IMR-90 (cell line): ENCODE results near the gene FMN2. TPM values are rescaled to one million over a fixed set of nuclear protein-coding genes. Genes with fewer than 3 reads are reported as not detected.

Source experiments
- ATAC-seq: fragments of 200-7000 bp; cut with Tn5 transposase; 2 replicates; pipeline ENCODE4 v1.9.1; 2020; ENCODE audit warnings: low read depth, mild to moderate bottlenecking, moderate library complexity
- BruUV-seq: library from RNA; stranded (reverse); fragments of 400-500 nt; replicated peaks from 2 replicates; lab custom pipeline; 2021; lab: Mats Ljungman, UMichigan
- CTCF ChIA-PET: fragments of 300-600 bp; formaldehyde crosslinking; extraction: SDS; loops from one replicate; lab custom pipeline; 2021; ENCODE audit warnings: antibody characterized with exemption; lab: Yijun Ruan, JAX
- POLR2A ChIA-PET: fragments of 300-600 bp; sonication (Branson Sonifier 250); formaldehyde crosslinking; loops from one replicate; lab custom pipeline; 2022; ENCODE audit warnings: antibody characterized with exemption; ENCODE audit not compliant: unreplicated experiment; lab: Charles Lee
- DNase-seq: peaks from one replicate; pipeline ENCODE4 v3.0.0; 2013
- H2AFZ ChIP-seq: replicated peaks from 2 replicates; pipeline ENCODE3; 2013; ENCODE audit warnings: low read length, mild to moderate bottlenecking; ENCODE audit not compliant: poor library complexity
- H2AK5ac ChIP-seq: 2 replicates; pipeline ENCODE4 v1.6.1; 2013; ENCODE audit warnings: low read depth, low read length, inconsistent platforms
- H2AK9ac ChIP-seq: replicated peaks from 2 replicates; pipeline ENCODE3; 2013; ENCODE audit warnings: mild to moderate bottlenecking, low read depth, low read length, moderate library complexity; ENCODE audit not compliant: poor library complexity
- H2BK120ac ChIP-seq: 2 replicates; pipeline ENCODE4 v1.6.1; 2013; ENCODE audit warnings: low read depth, low read length, inconsistent platforms
- H2BK15ac ChIP-seq: 3 replicates; pipeline ENCODE4 v1.6.1; 2013; ENCODE audit warnings: low read depth, low read length, inconsistent platforms
- H2BK20ac ChIP-seq: 2 replicates; pipeline ENCODE4 v1.6.1; 2013; ENCODE audit warnings: low read depth, mild to moderate bottlenecking, inconsistent platforms, low read length, moderate library complexity
- H2BK5ac ChIP-seq: 2 replicates; pipeline ENCODE4 v1.6.1; 2013; ENCODE audit warnings: mild to moderate bottlenecking, low read depth, low read length, inconsistent platforms; ENCODE audit not compliant: poor library complexity, severe bottlenecking
- H3K14ac ChIP-seq: replicated peaks from 2 replicates; pipeline ENCODE4 v1.6.1; 2013; ENCODE audit warnings: low read depth, low read length, inconsistent platforms
- H3K18ac ChIP-seq: 2 replicates; pipeline ENCODE4 v1.6.1; 2013; ENCODE audit warnings: low read depth, low read length, control low read depth
- H3K23ac ChIP-seq: 2 replicates; pipeline ENCODE4 v1.6.1; 2013; ENCODE audit warnings: low read depth, low read length, inconsistent platforms
- H3K27ac ChIP-seq: 2 replicates; pipeline ENCODE4 v1.5.1; 2013; ENCODE audit warnings: mild to moderate bottlenecking, control low read depth, low read length; ENCODE audit not compliant: insufficient read depth
- H3K27me3 ChIP-seq: 2 replicates; pipeline ENCODE4 v1.6.1; 2013; ENCODE audit warnings: low read length; ENCODE audit not compliant: control insufficient read depth, insufficient read depth
- H3K36me3 ChIP-seq: 2 replicates; pipeline ENCODE4 v1.6.1; 2013; ENCODE audit warnings: low read length, mixed read lengths; ENCODE audit not compliant: control insufficient read depth, insufficient read depth
- H3K4ac ChIP-seq: 2 replicates; pipeline ENCODE4 v1.6.1; 2013; ENCODE audit warnings: low read depth, low read length, inconsistent platforms
- H3K4me1 ChIP-seq: 2 replicates; pipeline ENCODE4 v1.6.1; 2013; ENCODE audit warnings: low read length, mixed read lengths; ENCODE audit not compliant: control insufficient read depth, insufficient read depth
- H3K4me2 ChIP-seq: 2 replicates; pipeline ENCODE4 v1.6.1; 2013; ENCODE audit warnings: low read depth, mild to moderate bottlenecking, control low read depth, low read length, moderate library complexity
- H3K4me3 ChIP-seq: 2 replicates; pipeline ENCODE4 v1.5.1; 2013; ENCODE audit warnings: low read depth, mild to moderate bottlenecking, control low read depth, low read length, moderate library complexity; ENCODE audit not compliant: insufficient read depth
- H3K56ac ChIP-seq: 2 replicates; pipeline ENCODE4 v1.6.1; 2013; ENCODE audit warnings: low read length, inconsistent platforms; ENCODE audit not compliant: insufficient read depth; ENCODE audit errors: extremely low read depth
- H3K79me1 ChIP-seq, 2 experiments: 2 replicates each; pipeline ENCODE4 v1.6.1; 2013; ENCODE audit warnings: low read length in 2 of 2, inconsistent platforms in 1 of 2, low read depth in 1 of 2
- H3K9ac ChIP-seq: 2 replicates; pipeline ENCODE4 v1.6.1; 2013; ENCODE audit warnings: low read depth, low read length, control low read depth
- H3K9me1 ChIP-seq: 2 replicates; pipeline ENCODE4 v1.6.1; 2013; ENCODE audit warnings: low read length, inconsistent platforms; ENCODE audit not compliant: insufficient read depth
- H3K9me3 ChIP-seq: 2 replicates; pipeline ENCODE4 v1.6.1; 2013; ENCODE audit warnings: low read length; ENCODE audit not compliant: control insufficient read depth, insufficient read depth
- H4K20me1 ChIP-seq: 2 replicates; pipeline ENCODE4 v1.6.1; 2013; ENCODE audit warnings: low read length, inconsistent platforms; ENCODE audit not compliant: insufficient read depth
- H4K5ac ChIP-seq: 2 replicates; pipeline ENCODE4 v1.6.1; 2013; ENCODE audit warnings: mild to moderate bottlenecking, low read depth, low read length, control low read depth
- H4K8ac ChIP-seq, 2 experiments: 2 replicates each; pipeline ENCODE4 v1.6.1; 2013; ENCODE audit warnings: low read depth in 2 of 2, low read length in 2 of 2, control low read depth in 1 of 2, inconsistent platforms in 1 of 2
- H4K91ac ChIP-seq: 2 replicates; pipeline ENCODE4 v1.6.1; 2013; ENCODE audit warnings: low read depth, low read length, inconsistent platforms; ENCODE audit not compliant: insufficient read depth
- BHLHE40 ChIP-seq: fragments of 150-350 bp; IDR thresholded peaks from 2 replicates; pipeline ENCODE4 v1.6.1; 2016; ENCODE audit warnings: mild to moderate bottlenecking, low read depth, low read length
- CEBPB ChIP-seq: IDR thresholded peaks from 2 replicates; pipeline ENCODE4 v1.6.1; 2012; ENCODE audit warnings: low read depth, low read length, improper control_type of control experiment
- CHD1 ChIP-seq: IDR thresholded peaks from 2 replicates; pipeline ENCODE4 v1.6.1; 2012; ENCODE audit warnings: low read depth, low read length, improper control_type of control experiment
- FOS ChIP-seq: fragments of 150-350 bp; IDR thresholded peaks from 2 replicates; pipeline ENCODE4 v1.6.1; 2016; ENCODE audit warnings: low read depth, low read length
- MAFK ChIP-seq: IDR thresholded peaks from 2 replicates; pipeline ENCODE4 v1.6.1; 2012; ENCODE audit warnings: low read depth, low read length, improper control_type of control experiment
- MAZ ChIP-seq: IDR thresholded peaks from 2 replicates; pipeline ENCODE4 v1.6.1; 2012; ENCODE audit warnings: low read depth, mild to moderate bottlenecking, low read length, improper control_type of control experiment, moderate library complexity, borderline replicate concordance
- MXI1 ChIP-seq: IDR thresholded peaks from 2 replicates; pipeline ENCODE4 v1.6.1; 2012; ENCODE audit warnings: low read depth, mild to moderate bottlenecking, low read length, moderate library complexity, borderline replicate concordance
- NFE2L2 ChIP-seq: fragments of 150-350 bp; IDR thresholded peaks from 2 replicates; pipeline ENCODE4 v1.6.1; 2016; ENCODE audit warnings: low read depth, mild to moderate bottlenecking, low read length
- POLR2A ChIP-seq: IDR thresholded peaks from 2 replicates; pipeline ENCODE4 v1.6.1; 2012; ENCODE audit warnings: mild to moderate bottlenecking, low read depth, low read length
- RAD21 ChIP-seq: IDR thresholded peaks from 2 replicates; pipeline ENCODE4 v1.6.1; 2012; ENCODE audit warnings: low read length, improper control_type of control experiment
- RCOR1 ChIP-seq: IDR thresholded peaks from 2 replicates; pipeline ENCODE4 v1.6.1; 2012; ENCODE audit warnings: mild to moderate bottlenecking, low read length, improper control_type of control experiment; ENCODE audit not compliant: insufficient replicate concordance
- RFX5 ChIP-seq: IDR thresholded peaks from 2 replicates; pipeline ENCODE4 v1.8.0; 2012; ENCODE audit warnings: low read depth, mild to moderate bottlenecking, low read length, moderate library complexity
- SMC3 ChIP-seq: fragments of 150-350 bp; IDR thresholded peaks from 2 replicates; pipeline ENCODE4 v1.6.1; 2016; ENCODE audit warnings: low read depth, mild to moderate bottlenecking, antibody characterized with exemption, low read length, moderate library complexity
- USF2 ChIP-seq: fragments of 150-350 bp; IDR thresholded peaks from 2 replicates; pipeline ENCODE4 v1.6.1; 2017; ENCODE audit warnings: mild to moderate bottlenecking, antibody characterized with exemption, low read length, low read depth
- dilution Hi-C: fragments of 300-500 bp; cut with HindIII; formaldehyde crosslinking; loops from one replicate; pipeline ENCODE4 v1.14.3; 2018; ENCODE audit warnings: low sequenced_read_pairs; ENCODE audit not compliant: unreplicated experiment
- in situ Hi-C: fragments of 300-500 bp; cut with MboI; formaldehyde crosslinking; loops from 3 replicates; pipeline ENCODE4 v1.14.3; 2019; ENCODE audit warnings: low sequenced_read_pairs, inconsistent platforms, mixed read lengths
- intact Hi-C: fragments of 100-400 bp; cut with micrococcal nuclease; formaldehyde crosslinking; loops from 2 replicates; pipeline ENCODE4 v1.10.0; 2022
- polyA plus RNA-seq, 3 experiments: library from polyadenylated mRNA; depleted of rRNA; stranded (reverse); fragments of >200 nt; gene quantifications; 2 replicates each; pipeline ENCODE4 v1.2.3, GENCODE V29; 2012; ENCODE audit warnings: low replicate concordance in 1 of 3
- total RNA-seq: library from RNA; depleted of rRNA; stranded (reverse); fragments of >200 nt; gene quantifications from 2 replicates; pipeline ENCODE4 v1.2.3, GENCODE V29; 2012
- TF ChIP-seq, protein P1 (sequence below): fragments of 150-350 bp; IDR thresholded peaks from 2 replicates; pipeline ENCODE4 v1.6.1; 2016; ENCODE audit warnings: low read depth, mild to moderate bottlenecking, low read length, moderate library complexity, borderline replicate concordance

Gene FMN2
- total and polyA plus RNA-seq, 2 of the 4 experiments (the other 2 are of a cell fraction): 29.0 to 35.8 TPM

DNA sequence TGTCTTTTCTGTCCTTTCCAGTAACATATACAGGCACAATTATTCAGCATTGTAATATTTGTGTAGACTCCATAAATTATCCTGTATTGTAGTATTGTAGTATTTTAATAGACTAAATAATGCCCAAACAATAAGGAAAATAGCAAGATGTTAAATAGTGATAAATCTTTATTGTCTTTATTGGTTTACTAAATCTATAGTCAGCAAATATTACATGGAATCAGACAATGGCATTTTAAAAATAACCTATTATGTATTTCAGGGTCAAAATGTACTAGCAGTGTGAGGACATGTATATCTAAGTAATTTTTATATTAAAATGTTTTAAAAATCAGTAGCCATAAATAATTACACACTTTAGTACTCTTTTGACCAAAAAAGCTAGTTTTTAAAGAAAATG lies 317.9 kb downstream of the FMN2 start:
- dilution Hi-C loops: no loop called here
- Histone ChIP-seq H3K4me2 (no peak overlapping the region), H4K91ac (no peak overlapping the region), H2BK15ac (no peak overlapping the region), H3K4ac (no peak overlapping the region), H2BK5ac (no peak overlapping the region), H3K56ac (no peak overlapping the region), H3K9me1 (peaks cover 6% of the 10 kb centered on the region), H4K20me1 (no peaks in the 10 kb centered on the region), H4K5ac (no peak overlapping the region), H3K79me1 (peaks cover 11 to 29% of the 10 kb centered on the region in 2 experiments; a peak in 3 of 4 replicates), H3K4me3 (no peak overlapping the region), H3K9ac (no peak overlapping the region), H3K14ac (no peak overlapping the region), H2AK9ac (no peak overlapping the region), H2BK20ac (no peak overlapping the region), H3K18ac (no peak overlapping the region), H2AK5ac (no peak overlapping the region), H3K27me3 (no peaks in the 10 kb centered on the region), H2AFZ (no peak overlapping the region), H4K8ac (no peak overlapping the region), H3K9me3 (no peaks in the 10 kb centered on the region), H2BK120ac (no peak overlapping the region), H3K27ac (no peak overlapping the region), H3K4me1 (peaks cover 3% of the 10 kb centered on the region), H3K36me3 (peaks cover 2% of the 10 kb centered on the region; the same call in 1 of the 2 replicates), H3K23ac (no peak overlapping the region)
- ChIA-PET CTCF (interaction anchor here (0.5 to 1.1 kb wide), 2 partner anchors 10 to 21 kb away, joined by 3 read pairs; no protein-coding TSS in a partner anchor), POLR2A (no interaction called here)
- BruUV-seq: no TSS peak
- DNase-seq: no peak
- TF ChIP-seq USF2 (no peak), FOS (no peak), MAZ (no peak), CHD1 (no peak), RFX5 (no peak), POLR2A (no peak), RCOR1 (no peak), NFE2L2 (no peak), CEBPB (no peak), MXI1 (no peak), SMC3 (no peak), BHLHE40 (no peak), MAFK (no peak), RAD21 (no peak)
- TF ChIP-seq, protein P1, sequence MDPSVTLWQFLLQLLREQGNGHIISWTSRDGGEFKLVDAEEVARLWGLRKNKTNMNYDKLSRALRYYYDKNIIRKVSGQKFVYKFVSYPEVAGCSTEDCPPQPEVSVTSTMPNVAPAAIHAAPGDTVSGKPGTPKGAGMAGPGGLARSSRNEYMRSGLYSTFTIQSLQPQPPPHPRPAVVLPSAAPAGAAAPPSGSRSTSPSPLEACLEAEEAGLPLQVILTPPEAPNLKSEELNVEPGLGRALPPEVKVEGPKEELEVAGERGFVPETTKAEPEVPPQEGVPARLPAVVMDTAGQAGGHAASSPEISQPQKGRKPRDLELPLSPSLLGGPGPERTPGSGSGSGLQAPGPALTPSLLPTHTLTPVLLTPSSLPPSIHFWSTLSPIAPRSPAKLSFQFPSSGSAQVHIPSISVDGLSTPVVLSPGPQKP: no peak
- intact Hi-C loops: loop anchor here (10.0 kb wide), 1 partner anchor 385 kb away; no protein-coding TSS in a partner anchor
- in situ Hi-C loops: no loop called here
- ATAC-seq: no peak
